Panc1 (cell line): ENCODE results near the gene UST. TPM values are rescaled to one million over a fixed set of nuclear protein-coding genes. Genes with fewer than 3 reads are reported as not detected.

ENCODE experiments used
- ATAC-seq: fragments of 200-7000 bp; cut with Tn5 transposase; 2 replicates; pipeline ENCODE4 v1.9.1; 2020; ENCODE audit warnings: mild to moderate bottlenecking, moderate library complexity
- BruUV-seq: library from RNA; stranded (reverse); fragments of 400-500 nt; replicated peaks from 2 replicates; lab custom pipeline; 2021; lab: Mats Ljungman, UMichigan
- CTCF ChIA-PET: fragments of 300-600 bp; sonication (Branson Sonifier 250); formaldehyde crosslinking; loops from one replicate; lab custom pipeline; 2022; ENCODE audit warnings: antibody characterized with exemption; lab: Charles Lee
- POLR2A ChIA-PET: fragments of 300-600 bp; sonication (Branson Sonifier 250); formaldehyde crosslinking; loops from one replicate; lab custom pipeline; 2022; ENCODE audit warnings: antibody characterized with exemption; lab: Charles Lee
- DNase-seq: peaks from one replicate; pipeline ENCODE4 v3.0.0-alpha.2; 2010; ENCODE audit warnings: low read depth, low spot score
- H3K27ac ChIP-seq: 2 replicates; pipeline ENCODE4 v1.5.1; 2011; ENCODE audit warnings: mild to moderate bottlenecking, low read length, inconsistent platforms
- H3K27me3 ChIP-seq: fragments of 200-500 bp; sonication (Bioruptor generic); 2 replicates; pipeline ENCODE4 v1.6.0; 2014; ENCODE audit warnings: low read length, inconsistent platforms; ENCODE audit not compliant: control insufficient read depth, insufficient read depth
- H3K36me3 ChIP-seq: fragments of 200-500 bp; sonication (Bioruptor generic); 2 replicates; pipeline ENCODE4 v1.5.1; 2014; ENCODE audit warnings: inconsistent platforms, mild to moderate bottlenecking, low read length, moderate library complexity; ENCODE audit not compliant: control insufficient read depth, insufficient read depth
- H3K4me1 ChIP-seq: 2 replicates; pipeline ENCODE4 v1.5.1; 2011; ENCODE audit warnings: inconsistent platforms, mild to moderate bottlenecking, low read length, moderate library complexity; ENCODE audit not compliant: control insufficient read depth, insufficient read depth
- H3K4me3 ChIP-seq, 2 experiments: 2 replicates each; pipeline ENCODE4 v1.5.1; 2011 to 2012; ENCODE audit warnings: low read depth in 2 of 2, low read length in 2 of 2, mild to moderate bottlenecking in 2 of 2, inconsistent platforms in 1 of 2, moderate library complexity in 1 of 2
- H3K9me3 ChIP-seq: fragments of 200-500 bp; sonication (Bioruptor generic); 2 replicates; pipeline ENCODE4 v1.5.1; 2014; ENCODE audit warnings: low read depth, mild to moderate bottlenecking, inconsistent platforms, low read length, moderate library complexity; ENCODE audit not compliant: control insufficient read depth, insufficient read depth
- POLR2AphosphoS5 ChIP-seq: IDR thresholded peaks from 2 replicates; pipeline ENCODE4 v1.6.1; 2012; ENCODE audit warnings: mild to moderate bottlenecking, low read depth, low read length, moderate library complexity
- REST ChIP-seq, 2 experiments: IDR thresholded peaks; 2 replicates each; pipeline ENCODE4 v1.6.1; 2011 to 2012; ENCODE audit warnings: low read depth in 2 of 2, control low read depth in 1 of 2, low read length in 1 of 2, mild to moderate bottlenecking in 1 of 2, moderate library complexity in 1 of 2; ENCODE audit not compliant: insufficient read depth in 1 of 2
- SIN3A ChIP-seq: IDR thresholded peaks from 2 replicates; pipeline ENCODE4 v1.6.1; 2012; ENCODE audit warnings: low read depth, mild to moderate bottlenecking, low read length, moderate library complexity, borderline replicate concordance; ENCODE audit not compliant: insufficient read depth
- TCF7L2 ChIP-seq: IDR thresholded peaks from 2 replicates; pipeline ENCODE4 v1.6.1; 2011; ENCODE audit warnings: mild to moderate bottlenecking, low read depth, low read length, inconsistent platforms
- in situ Hi-C: cut with HindIII; loops from 2 replicates; pipeline ENCODE4 v1.10.0; 2016; ENCODE audit warnings: low sequenced_read_pairs, low pct_unique_long_range_greater_than_20kb
- intact Hi-C: fragments of 100-400 bp; cut with micrococcal nuclease; formaldehyde crosslinking; loops from one replicate; pipeline ENCODE4 v1.10.0; 2022; ENCODE audit not compliant: unreplicated experiment
- total RNA-seq: library from RNA; stranded (reverse); gene quantifications from one replicate; pipeline ENCODE4 v1.2.1, GENCODE V29; 2021; ENCODE audit not compliant: unreplicated experiment
- TF ChIP-seq, protein P1 (sequence below): fragments of 450-650 bp; IDR thresholded peaks from 2 replicates; pipeline ENCODE4 v1.5.1; 2017; ENCODE audit warnings: mild to moderate bottlenecking

The UST gene
- total RNA-seq, 1 experiment from 2014 or later: 0.15 TPM

- TF ChIP-seq REST (IDR thresholded peaks at IDR 0.05; ENCODE audit: insufficient read depth in 1 of 2, low read depth in 2 of 2, low read length in 1 of 2): no peak
- no peak for TF ChIP-seq POLR2AphosphoS5
- TF ChIP-seq SIN3A: no peak
- TF ChIP-seq, protein P1, sequence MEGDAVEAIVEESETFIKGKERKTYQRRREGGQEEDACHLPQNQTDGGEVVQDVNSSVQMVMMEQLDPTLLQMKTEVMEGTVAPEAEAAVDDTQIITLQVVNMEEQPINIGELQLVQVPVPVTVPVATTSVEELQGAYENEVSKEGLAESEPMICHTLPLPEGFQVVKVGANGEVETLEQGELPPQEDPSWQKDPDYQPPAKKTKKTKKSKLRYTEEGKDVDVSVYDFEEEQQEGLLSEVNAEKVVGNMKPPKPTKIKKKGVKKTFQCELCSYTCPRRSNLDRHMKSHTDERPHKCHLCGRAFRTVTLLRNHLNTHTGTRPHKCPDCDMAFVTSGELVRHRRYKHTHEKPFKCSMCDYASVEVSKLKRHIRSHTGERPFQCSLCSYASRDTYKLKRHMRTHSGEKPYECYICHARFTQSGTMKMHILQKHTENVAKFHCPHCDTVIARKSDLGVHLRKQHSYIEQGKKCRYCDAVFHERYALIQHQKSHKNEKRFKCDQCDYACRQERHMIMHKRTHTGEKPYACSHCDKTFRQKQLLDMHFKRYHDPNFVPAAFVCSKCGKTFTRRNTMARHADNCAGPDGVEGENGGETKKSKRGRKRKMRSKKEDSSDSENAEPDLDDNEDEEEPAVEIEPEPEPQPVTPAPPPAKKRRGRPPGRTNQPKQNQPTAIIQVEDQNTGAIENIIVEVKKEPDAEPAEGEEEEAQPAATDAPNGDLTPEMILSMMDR: no peak
- TF ChIP-seq TCF7L2: no peak
- POLR2A ChIA-PET: no interaction called here
- H3K27me3 ChIP-seq: no peaks in the 10 kb centered on the region
- no peaks in the 10 kb centered on the region for H3K4me1 ChIP-seq
- H3K4me3 ChIP-seq: no peak overlapping the region
- in situ Hi-C loops (no loop called here), intact Hi-C loops (no loop called here)
- ATAC-seq (no peak), DNase-seq (no peak)
- no peaks in the 10 kb centered on the region for H3K9me3 ChIP-seq
- no peak overlapping the region for H3K27ac ChIP-seq
- no TSS peak for BruUV-seq
- CTCF ChIA-PET: no interaction called here
- H3K36me3 ChIP-seq: no peaks in the 10 kb centered on the region
These were observed 78.1 kb downstream of the UST start for GRCh38 chr6:148824960-148825359.

DNA sequence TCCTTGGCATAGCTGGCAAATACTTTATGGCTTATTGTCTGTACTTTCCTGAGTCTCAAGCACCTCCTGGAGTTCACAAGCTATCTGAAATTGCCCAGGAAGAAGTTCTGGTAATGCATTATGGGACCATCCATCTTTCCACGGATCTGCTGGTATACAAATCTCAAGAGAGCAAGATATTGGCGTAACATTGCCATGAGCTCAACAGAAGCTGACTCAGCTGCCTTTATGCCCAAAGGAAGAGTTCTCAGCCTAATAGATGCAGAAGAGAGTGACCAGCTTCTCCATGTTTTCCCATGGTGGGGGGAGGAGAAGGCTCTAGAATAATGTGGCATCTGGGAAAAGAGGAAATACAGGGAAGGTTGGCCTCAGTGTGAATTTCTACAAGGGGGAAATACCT lies 78.7 kb downstream of the UST start:
- in situ Hi-C loops: no loop called here
- BruUV-seq: no TSS peak

More for the DNA sequence above, 78.7 kb downstream of the UST start:
- no peak for DNase-seq
- Histone ChIP-seq H3K27me3 (no peaks in the 10 kb centered on the region), H3K9me3 (no peaks in the 10 kb centered on the region), H3K4me1 (no peaks in the 10 kb centered on the region), H3K27ac (no peak overlapping the region), H3K36me3 (no peaks in the 10 kb centered on the region), H3K4me3 (no peak overlapping the region)
- no peak for ATAC-seq
- CTCF ChIA-PET: no interaction called here
- POLR2A ChIA-PET: no interaction called here
- no peak for TF ChIP-seq SIN3A
- no peak for TF ChIP-seq REST (IDR thresholded peaks at IDR 0.05; ENCODE audit: insufficient read depth in 1 of 2, low read depth in 2 of 2, low read length in 1 of 2)
- TF ChIP-seq TCF7L2: no peak
- TF ChIP-seq, protein P1: no peak
- no peak for TF ChIP-seq POLR2AphosphoS5
- intact Hi-C loops: no loop called here
